ENCODE results near the gene FGF6.

The FGF6 gene

GRCh38 chr12:4444031-4444430 is 1.6 kb downstream of the FGF6 start:
- no peaks in the 10 kb centered on the region for H3K27me3 Mint-ChIP-seq (ENCODE audit: low read depth, poor library complexity)
- no peak for TF ChIP-seq CTCF (IDR thresholded peaks at IDR 0.05)
- peaks cover 66% of the 10 kb centered on the region for H3K4me1 Mint-ChIP-seq
- no peak overlapping the region for H3K4me3 Mint-ChIP-seq
- no peak for DNase-seq
- no peaks in the 10 kb centered on the region for H3K36me3 Mint-ChIP-seq (ENCODE audit: low read depth)
- H3K27ac Mint-ChIP-seq: no peak overlapping the region
- no peaks in the 10 kb centered on the region for H3K9me3 Mint-ChIP-seq

GRCh38 chr12:4443616-4444015 is 2.0 kb downstream of the FGF6 start:
- TF ChIP-seq CTCF (IDR thresholded peaks at IDR 0.05): no peak
- H3K27me3 Mint-ChIP-seq (ENCODE audit: low read depth, poor library complexity): no peaks in the 10 kb centered on the region
- no peak overlapping the region for H3K27ac Mint-ChIP-seq
- no peaks in the 10 kb centered on the region for H3K36me3 Mint-ChIP-seq (ENCODE audit: low read depth)
- H3K4me3 Mint-ChIP-seq: no peak overlapping the region
- no peaks in the 10 kb centered on the region for H3K9me3 Mint-ChIP-seq
- H3K4me1 Mint-ChIP-seq: peaks cover 66% of the 10 kb centered on the region
- no peak for DNase-seq

DNA sequence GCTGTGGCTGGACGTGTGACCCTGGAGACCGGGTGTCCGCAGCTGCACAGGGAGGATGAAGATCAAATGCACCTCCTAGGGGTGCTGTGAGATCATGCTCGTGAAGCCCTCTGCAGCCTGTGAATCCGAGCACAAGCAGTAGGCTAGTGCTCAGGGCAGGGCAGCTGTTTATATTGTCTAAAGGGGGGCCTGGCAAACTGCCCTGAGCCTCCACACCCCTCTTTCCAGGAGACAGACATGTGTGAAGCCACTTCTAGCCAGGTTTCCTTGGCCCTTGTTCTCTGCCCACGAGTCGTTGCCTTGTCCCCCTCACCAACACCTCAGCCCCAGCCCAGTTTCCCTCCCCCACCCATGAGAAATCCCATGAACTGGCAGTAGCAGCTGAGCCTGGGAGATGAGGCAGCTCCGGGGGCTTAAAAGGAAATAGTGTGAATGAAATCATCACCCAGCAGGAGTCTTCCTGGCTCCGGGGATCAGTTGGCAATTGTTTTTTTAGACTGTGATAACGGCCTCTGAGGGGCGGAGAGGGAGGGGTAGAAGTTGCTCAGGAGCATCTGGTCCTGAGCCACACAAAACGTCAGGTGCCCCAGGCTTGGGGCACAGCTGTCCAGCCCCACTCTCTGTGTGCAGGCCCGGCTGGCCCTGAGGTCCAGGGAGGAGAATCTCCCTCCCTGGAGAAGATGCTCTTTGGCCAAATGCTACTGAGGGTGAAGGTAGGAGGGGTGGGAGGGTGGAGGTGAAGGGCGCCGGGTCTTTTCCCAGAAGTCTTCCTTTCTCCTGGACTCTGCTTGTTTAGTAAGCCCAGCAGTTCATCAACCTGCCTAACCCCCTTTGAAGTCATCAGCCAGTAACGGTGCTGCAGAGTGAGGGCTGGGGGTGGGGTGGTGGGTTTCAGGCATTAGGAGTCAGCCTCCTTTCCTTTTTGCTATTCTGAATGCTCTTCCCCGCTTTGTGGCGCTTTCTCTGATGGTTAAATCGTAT is 4.0 kb downstream of the FGF6 start:
- TF ChIP-seq CTCF (IDR thresholded peaks at IDR 0.05): no peak
- peak overlapping the region; percentile 80 for H3K27ac Mint-ChIP-seq
- DNase-seq: peak; percentile 33
- peak overlapping the region; percentile 61 for H3K4me3 Mint-ChIP-seq
- peaks cover 74% of the 10 kb centered on the region for H3K4me1 Mint-ChIP-seq
- H3K9me3 Mint-ChIP-seq: no peaks in the 10 kb centered on the region
- H3K27me3 Mint-ChIP-seq (ENCODE audit: low read depth, poor library complexity): no peaks in the 10 kb centered on the region
- H3K36me3 Mint-ChIP-seq (ENCODE audit: low read depth): no peaks in the 10 kb centered on the region

GRCh38 chr12:4440187-4440941 is 5.3 kb downstream of the FGF6 start:
- Mint-ChIP-seq H3K27me3 (ENCODE audit: low read depth, poor library complexity) (no peaks in the 10 kb centered on the region), H3K27ac (no peak overlapping the region), H3K4me3 (no peak overlapping the region), H3K4me1 (peaks cover 69% of the 10 kb centered on the region), H3K36me3 (ENCODE audit: low read depth) (no peaks in the 10 kb centered on the region), H3K9me3 (no peaks in the 10 kb centered on the region)
- DNase-seq: no peak
- TF ChIP-seq CTCF (IDR thresholded peaks at IDR 0.05): no peak

GRCh38 chr12:4439736-4440135 is 5.9 kb downstream of the FGF6 start:
- peaks cover 70% of the 10 kb centered on the region for H3K4me1 Mint-ChIP-seq
- no peak for TF ChIP-seq CTCF (IDR thresholded peaks at IDR 0.05)
- no peak overlapping the region for H3K27ac Mint-ChIP-seq
- no peak for DNase-seq
- no peak overlapping the region for H3K4me3 Mint-ChIP-seq
- no peaks in the 10 kb centered on the region for H3K36me3 Mint-ChIP-seq (ENCODE audit: low read depth)
- H3K27me3 Mint-ChIP-seq (ENCODE audit: low read depth, poor library complexity): no peaks in the 10 kb centered on the region
- H3K9me3 Mint-ChIP-seq: no peaks in the 10 kb centered on the region
